Stomach (tissue), 9 donors: Measurements from ENCODE around the gene ROCK2. TPM values are rescaled to one million over a fixed set of nuclear protein-coding genes. Genes with fewer than 3 reads are reported as not detected.

Experiments
- DNase-seq, 2 donors: peaks; one replicate each; pipeline versions ENCODE4 v3.0.0 to v3.0.0-alpha.2; 2013 to 2019
- H3K27ac ChIP-seq, 5 donors: fragments of 200-600 bp in 4 of 5; sonication (generic) in 4 of 5; one replicate each; pipeline ENCODE4 v1.5.1; 2013 to 2019; ENCODE audit warnings: mild to moderate bottlenecking in 1 of 5, moderate library complexity in 1 of 5
- H3K27me3 ChIP-seq, 3 donors: fragments of 200-600 bp; sonication (generic); one replicate each; pipeline ENCODE4 v1.5.1; 2017 to 2019; ENCODE audit warnings: mixed run types in 1 of 3
- H3K36me3 ChIP-seq, 4 donors: fragments of 200-600 bp; sonication (generic); 1 replicate in 3 of 4; 2 replicates in 1 of 4; pipeline ENCODE4 v1.5.1; 2016 to 2019
- H3K4me1 ChIP-seq, 4 donors: fragments of 200-600 bp; sonication (generic); one replicate each; pipeline ENCODE4 v1.5.1; 2016 to 2019
- H3K4me3 ChIP-seq, 4 donors: fragments of 200-600 bp; sonication (generic) in 3 of 4; one replicate each; pipeline ENCODE4 v1.5.1; 2016 to 2019; ENCODE audit warnings: mild to moderate bottlenecking in 1 of 4
- H3K9me3 ChIP-seq, 4 donors: fragments of 200-600 bp; sonication (generic); one replicate each; pipeline ENCODE4 v1.5.1; 2016 to 2019
- CTCF ChIP-seq, 7 experiments: fragments of 450-650 bp in 4 of 7; fragments of 200-600 bp in 3 of 7; sonication (generic) in 3 of 7; IDR thresholded peaks; one replicate each; pipeline ENCODE4 v1.5.1; 2016 to 2019; ENCODE audit warnings: antibody characterized with exemption in 7 of 7, control low read depth in 2 of 7, mild to moderate bottlenecking in 1 of 7
- EP300 ChIP-seq: sonication (generic); formaldehyde crosslinking; IDR thresholded peaks from one replicate; pipeline ENCODE4 v1.6.1; 2017; ENCODE audit warnings: antibody characterized with exemption
- POLR2A ChIP-seq, 4 donors: fragments of 450-650 bp; IDR thresholded peaks; one replicate each; pipeline ENCODE4 v1.6.1; 2016; ENCODE audit warnings: antibody characterized with exemption in 4 of 4, control low read depth in 2 of 4, mild to moderate bottlenecking in 1 of 4, moderate library complexity in 1 of 4
- POLR2AphosphoS5 ChIP-seq, 3 donors: sonication (generic); formaldehyde crosslinking; IDR thresholded peaks; one replicate each; pipeline ENCODE4 v1.6.1; 2016; ENCODE audit warnings: antibody characterized with exemption in 3 of 3
- WGBS, 5 donors: extraction: QIAGEN DNeasy Blood & Tissue Kit in 3 of 5; methylation state at CpG; one replicate each; pipeline versions ENCODE4 v1.1.5 to v1.1.7; 2013 to 2018; 5-methylcytosine and 5-hydroxymethylcytosine counted together
- intact Hi-C: fragments of 100-400 bp; cut with DNase I; formaldehyde crosslinking; loops from one replicate; pipeline ENCODE4 v1.15.1; 2023; ENCODE audit warnings: low total_unique reads
- polyA plus RNA-seq, 3 donors: library from polyadenylated mRNA; stranded (reverse); fragments of 200-250 nt; gene quantifications; one replicate each; pipeline ENCODE4 v1.2.3, GENCODE V29; 2013
- total RNA-seq, 5 donors: library from RNA; depleted of rRNA; stranded (reverse); fragments of >200 nt; gene quantifications; one replicate each; pipeline versions ENCODE4 v1.1.0 to v1.2.3, GENCODE V29; 2014 to 2016
- donor health status: healthy with polysubstance abuse.
- donor health status: Bipolar disorder and iron deficiency.
- donor health status: healthy.

Gene ROCK2
- total and polyA plus RNA-seq, 8 donors, result 5.6 to 113 (median 35.9) TPM

DNA sequence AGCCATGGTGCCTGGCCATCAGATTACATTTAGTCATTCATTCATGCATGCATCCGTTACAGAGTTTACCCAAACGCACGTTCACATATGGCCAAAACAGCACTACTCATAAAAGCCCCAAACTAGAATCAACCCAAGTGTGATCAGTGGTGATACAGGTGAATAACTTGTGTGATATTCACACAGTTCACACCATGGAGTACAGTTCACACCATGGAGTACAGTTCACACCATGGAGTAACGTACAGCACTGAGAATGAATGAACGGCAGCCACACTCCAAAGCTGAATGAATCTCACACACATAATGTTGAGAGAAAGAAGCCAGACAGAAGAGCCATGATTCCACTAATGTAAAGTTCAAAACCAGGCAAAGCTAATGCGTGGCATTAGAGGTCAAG, 201.4 kb downstream of the ROCK2 start:
- WGBS, 5 donors, result 77 to 91% (median 84%) methylated on average over 6 of the region's 6 CpGs
- Histone ChIP-seq H3K27me3 (peaks cover 0 to 5% (median 0%) of the 10 kb centered on the region in 3 donors), H3K36me3 (no peaks in the 10 kb centered on the region), H3K4me1 (no peaks in the 10 kb centered on the region), H3K27ac (no peak overlapping the region), H3K9me3 (no peaks in the 10 kb centered on the region), H3K4me3 (no peak overlapping the region)
- intact Hi-C loops, result no loop called here
- TF ChIP-seq POLR2AphosphoS5 (IDR thresholded peaks at IDR 0.05), result no peak
- TF ChIP-seq CTCF (IDR thresholded peaks at IDR 0.05), result no peak
- no peak for TF ChIP-seq POLR2A (IDR thresholded peaks at IDR 0.05)
- no peak for TF ChIP-seq EP300
- no peak for DNase-seq

- no peak overlapping the region for H3K4me3 ChIP-seq
- no peaks in the 10 kb centered on the region for H3K4me1 ChIP-seq
- peaks cover 0 to 5% (median 0%) of the 10 kb centered on the region in 3 donors for H3K27me3 ChIP-seq
- no peak overlapping the region for H3K27ac ChIP-seq
- intact Hi-C loops, result no loop called here
- no peaks in the 10 kb centered on the region for H3K36me3 ChIP-seq
- no peaks in the 10 kb centered on the region for H3K9me3 ChIP-seq
- TF ChIP-seq CTCF (IDR thresholded peaks at IDR 0.05) (no peak), EP300 (no peak), POLR2AphosphoS5 (IDR thresholded peaks at IDR 0.05) (no peak), POLR2A (IDR thresholded peaks at IDR 0.05) (no peak)
- DNase-seq, result no peak
- WGBS, 5 donors, result 60 to 74% (median 61%) methylated on average over 3 of the region's 3 CpGs
Observed at GRCh38 chr2:11142330-11142729, 202.1 kb downstream of the ROCK2 start.

DNA sequence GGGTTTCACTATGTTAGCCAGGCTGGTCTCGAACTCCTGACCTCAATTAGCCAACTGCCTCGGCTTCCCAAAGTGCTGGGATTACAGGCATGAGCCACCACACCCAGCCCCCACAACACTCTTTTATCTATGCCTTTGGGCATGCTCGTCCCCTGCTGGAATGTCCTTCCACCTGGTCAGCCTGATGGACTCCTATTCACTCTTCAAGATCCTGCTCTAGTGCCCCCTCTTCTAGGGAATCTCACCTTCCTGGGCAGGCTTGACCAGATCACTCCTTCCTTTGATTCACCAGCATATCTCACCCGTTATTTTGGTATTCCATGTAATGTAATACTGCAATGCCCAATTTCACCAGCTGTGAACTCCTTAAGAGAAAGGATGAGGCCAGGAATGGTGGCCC, 203.1 kb downstream of the ROCK2 start:
- no peaks in the 10 kb centered on the region for H3K36me3 ChIP-seq
- 65 to 91% (median 78%) methylated on average over 4 of the region's 4 CpGs for WGBS, 5 donors
- H3K4me1 ChIP-seq, result no peaks in the 10 kb centered on the region
- peaks cover 0 to 5% (median 0%) of the 10 kb centered on the region in 3 donors for H3K27me3 ChIP-seq
- no peak for DNase-seq
- no peak overlapping the region for H3K4me3 ChIP-seq
- no peak overlapping the region for H3K27ac ChIP-seq
- no peaks in the 10 kb centered on the region for H3K9me3 ChIP-seq
- intact Hi-C loops, result no loop called here
- no peak for TF ChIP-seq EP300
- TF ChIP-seq POLR2A (IDR thresholded peaks at IDR 0.05), result no peak
- TF ChIP-seq CTCF (IDR thresholded peaks at IDR 0.05), result no peak
- no peak for TF ChIP-seq POLR2AphosphoS5 (IDR thresholded peaks at IDR 0.05)

DNA sequence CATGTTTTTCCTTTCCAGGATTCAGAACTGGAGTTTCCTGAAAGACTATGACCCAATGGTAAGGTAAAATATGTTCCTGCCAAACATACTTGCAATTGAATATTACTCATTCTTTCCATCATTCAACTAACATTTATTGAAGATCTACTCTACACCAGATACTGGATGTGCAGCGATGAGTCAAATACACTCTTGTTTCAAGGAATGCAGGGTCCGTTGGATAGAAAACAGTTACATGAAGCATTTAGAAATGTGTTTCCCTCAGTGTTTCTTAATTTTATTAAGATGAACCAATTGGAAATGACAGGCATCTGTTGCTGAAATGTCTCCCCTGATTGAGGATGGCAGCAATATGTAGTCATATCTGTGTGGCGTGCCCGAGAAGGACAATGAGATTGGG, 203.9 kb downstream of the ROCK2 start:
- 80 to 85% (median 83%) methylated on average over 4 of the region's 4 CpGs for WGBS, 5 donors
- Histone ChIP-seq H3K36me3 (no peaks in the 10 kb centered on the region), H3K27me3 (peaks cover 0 to 5% (median 0%) of the 10 kb centered on the region in 3 donors), H3K9me3 (no peaks in the 10 kb centered on the region), H3K4me3 (no peak overlapping the region), H3K4me1 (no peaks in the 10 kb centered on the region), H3K27ac (no peak overlapping the region)
- DNase-seq, result no peak
- TF ChIP-seq EP300 (no peak), CTCF (IDR thresholded peaks at IDR 0.05) (no peak), POLR2AphosphoS5 (IDR thresholded peaks at IDR 0.05) (no peak), POLR2A (IDR thresholded peaks at IDR 0.05) (no peak)
- intact Hi-C loops, result no loop called here
